Gastrocnemius medialis (tissue), 4 donors: Measurements from ENCODE around the gene PPP1CA. TPM values are rescaled to one million over a fixed set of nuclear protein-coding genes. Genes with fewer than 3 reads are reported as not detected.

Experiments used
- ATAC-seq, 2 donors: fragments of 150-250 bp; one replicate each; pipeline ENCODE4 v1.9.1; 2016
- DNase-seq, 2 donors: peaks; one replicate each; pipeline ENCODE4 v3.0.0-alpha.2; 2019
- H3K27ac ChIP-seq, 4 donors: fragments of 200-600 bp; sonication (generic); 1 replicate in 1 of 4; 2 replicates in 3 of 4; pipeline ENCODE4 v1.5.1; 2016 to 2018; ENCODE audit warnings: mild to moderate bottlenecking in 2 of 4, moderate library complexity in 1 of 4
- H3K27me3 ChIP-seq, 3 donors: fragments of 200-600 bp; sonication (generic) in 2 of 3; 1 replicate in 1 of 3; 2 replicates in 2 of 3; pipeline versions ENCODE4 v1.5.1 to v1.6.0; 2016 to 2019; ENCODE audit warnings: mild to moderate bottlenecking in 1 of 3, moderate library complexity in 1 of 3
- H3K36me3 ChIP-seq, 2 donors: fragments of 200-600 bp; sonication (generic) in 1 of 2; one replicate each; pipeline ENCODE4 v1.5.1; 2017 to 2018
- H3K4me1 ChIP-seq, 2 donors: fragments of 200-600 bp; sonication (generic) in 1 of 2; one replicate each; pipeline ENCODE4 v1.5.1; 2016 to 2017; ENCODE audit warnings: mild to moderate bottlenecking in 2 of 2
- H3K4me3 ChIP-seq, 4 donors: fragments of 200-600 bp; sonication (generic) in 3 of 4; 1 replicate in 1 of 4; 2 replicates in 3 of 4; pipeline ENCODE4 v1.5.1; 2016 to 2019; ENCODE audit warnings: mild to moderate bottlenecking in 2 of 4
- H3K9me3 ChIP-seq, 3 donors: fragments of 200-600 bp; sonication (generic) in 2 of 3; 1 replicate in 1 of 3; 2 replicates in 2 of 3; pipeline ENCODE4 v1.5.1; 2016 to 2019
- POLR2A ChIP-seq, 2 donors: fragments of 450-650 bp; IDR thresholded peaks; one replicate each; pipeline ENCODE4 v1.6.1; 2017; ENCODE audit warnings: antibody characterized with exemption in 2 of 2, mild to moderate bottlenecking in 2 of 2, moderate library complexity in 2 of 2
- in situ Hi-C, 4 donors: fragments of 200-750 bp; cut with MboI; loops; one replicate each; pipeline versions ENCODE4 v1.15.0 to v1.8.0; 2017; ENCODE audit warnings: low sequenced_read_pairs in 4 of 4
- intact Hi-C: fragments of 100-400 bp; cut with DNase I; formaldehyde crosslinking; loops from one replicate; pipeline ENCODE4 v1.15.1; 2023; ENCODE audit warnings: low total_unique reads
- total RNA-seq, 4 donors: library from RNA; depleted of rRNA; stranded (reverse); fragments of >200 nt; gene quantifications; one replicate each; pipeline versions ENCODE4 v1.1.0 to v1.2.3, GENCODE V29; 2016
- TF ChIP-seq, protein P1 (sequence below), 5 experiments: fragments of 450-650 bp in 3 of 5; fragments of 200-600 bp in 2 of 5; sonication (generic) in 2 of 5; IDR thresholded peaks in 4 of 5; conservative IDR thresholded peaks in 1 of 5; 1 replicate in 4 of 5; 2 replicates in 1 of 5; pipeline ENCODE4 v1.5.1; 2016 to 2019; ENCODE audit warnings: antibody characterized with exemption in 5 of 5, mild to moderate bottlenecking in 3 of 5, moderate library complexity in 3 of 5

Gene PPP1CA
- total RNA-seq, 4 donors from 2014 or later = 78.4 to 193 (median 124) TPM

DNA sequence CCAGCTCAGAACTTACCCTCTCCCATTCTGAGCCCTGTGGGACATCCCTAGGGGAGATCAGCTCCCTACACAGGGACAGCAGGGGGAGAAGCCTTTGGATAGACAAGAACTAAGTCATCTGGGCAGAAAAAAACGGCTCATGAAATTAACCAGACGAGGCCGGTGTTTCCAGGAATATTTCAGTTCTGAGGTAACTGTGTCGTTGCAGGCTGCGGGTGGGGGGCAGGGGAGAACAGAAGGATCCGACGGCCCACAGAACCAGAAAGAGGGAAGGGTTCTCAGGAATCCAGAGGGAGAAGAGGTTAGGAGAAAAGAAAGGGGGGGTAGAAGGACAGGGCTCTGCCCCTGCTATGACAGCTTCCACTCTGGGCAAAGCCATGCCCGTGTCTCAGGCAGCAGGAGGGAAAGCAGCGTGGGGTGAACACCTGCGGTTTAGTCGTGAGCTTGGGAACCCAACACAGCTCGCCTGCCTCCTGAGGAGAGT is 31.8 kb downstream of the PPP1CA start:
- DNase-seq (no peak), ATAC-seq (no peak)
- TF ChIP-seq, protein P1, sequence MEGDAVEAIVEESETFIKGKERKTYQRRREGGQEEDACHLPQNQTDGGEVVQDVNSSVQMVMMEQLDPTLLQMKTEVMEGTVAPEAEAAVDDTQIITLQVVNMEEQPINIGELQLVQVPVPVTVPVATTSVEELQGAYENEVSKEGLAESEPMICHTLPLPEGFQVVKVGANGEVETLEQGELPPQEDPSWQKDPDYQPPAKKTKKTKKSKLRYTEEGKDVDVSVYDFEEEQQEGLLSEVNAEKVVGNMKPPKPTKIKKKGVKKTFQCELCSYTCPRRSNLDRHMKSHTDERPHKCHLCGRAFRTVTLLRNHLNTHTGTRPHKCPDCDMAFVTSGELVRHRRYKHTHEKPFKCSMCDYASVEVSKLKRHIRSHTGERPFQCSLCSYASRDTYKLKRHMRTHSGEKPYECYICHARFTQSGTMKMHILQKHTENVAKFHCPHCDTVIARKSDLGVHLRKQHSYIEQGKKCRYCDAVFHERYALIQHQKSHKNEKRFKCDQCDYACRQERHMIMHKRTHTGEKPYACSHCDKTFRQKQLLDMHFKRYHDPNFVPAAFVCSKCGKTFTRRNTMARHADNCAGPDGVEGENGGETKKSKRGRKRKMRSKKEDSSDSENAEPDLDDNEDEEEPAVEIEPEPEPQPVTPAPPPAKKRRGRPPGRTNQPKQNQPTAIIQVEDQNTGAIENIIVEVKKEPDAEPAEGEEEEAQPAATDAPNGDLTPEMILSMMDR (IDR thresholded peaks at IDR 0.05 in 4 of 5, conservative IDR thresholded peaks at IDR 0.05 in 1 of 5) = no peak
- TF ChIP-seq POLR2A (IDR thresholded peaks at IDR 0.05) = no peak
- Histone ChIP-seq H3K27ac (no peak overlapping the region), H3K9me3 (no peaks in the 10 kb centered on the region), H3K4me1 (peaks cover 8 to 13% of the 10 kb centered on the region in 2 donors), H3K4me3 (no peak overlapping the region), H3K36me3 (no peaks in the 10 kb centered on the region), H3K27me3 (peaks cover 19 to 40% (median 40%) of the 10 kb centered on the region in 3 donors)
- intact Hi-C loops = no loop called here
- in situ Hi-C loops = no loop called here

GRCh38 chr11:67369275-67369674 is 32.4 kb downstream of the PPP1CA start:
- no peak for DNase-seq
- Histone ChIP-seq H3K9me3 (no peaks in the 10 kb centered on the region), H3K27ac (no peak overlapping the region), H3K4me3 (no peak overlapping the region), H3K36me3 (no peaks in the 10 kb centered on the region), H3K4me1 (peaks cover 5 to 8% of the 10 kb centered on the region in 2 donors), H3K27me3 (peaks cover 14 to 39% (median 34%) of the 10 kb centered on the region in 3 donors)
- in situ Hi-C loops = no loop called here
- no peak for ATAC-seq
- intact Hi-C loops = no loop called here
- TF ChIP-seq POLR2A (IDR thresholded peaks at IDR 0.05) = no peak

- DNase-seq (no peak), ATAC-seq (no peak)
- H3K36me3 ChIP-seq = no peaks in the 10 kb centered on the region
- peaks cover 9 to 32% (median 28%) of the 10 kb centered on the region in 3 donors for H3K27me3 ChIP-seq
- intact Hi-C loops = no loop called here
- in situ Hi-C loops = no loop called here
- TF ChIP-seq POLR2A (IDR thresholded peaks at IDR 0.05) = no peak
- TF ChIP-seq, protein P1 (IDR thresholded peaks at IDR 0.05 in 4 of 5, conservative IDR thresholded peaks at IDR 0.05 in 1 of 5) = no peak
- no peak overlapping the region for H3K27ac ChIP-seq
- no peaks in the 10 kb centered on the region for H3K9me3 ChIP-seq
- H3K4me3 ChIP-seq = no peak overlapping the region
- peaks cover 0 to 3% of the 10 kb centered on the region in 2 donors for H3K4me1 ChIP-seq
These were observed 33.0 kb downstream of the PPP1CA start for GRCh38 chr11:67368621-67369020.

DNA sequence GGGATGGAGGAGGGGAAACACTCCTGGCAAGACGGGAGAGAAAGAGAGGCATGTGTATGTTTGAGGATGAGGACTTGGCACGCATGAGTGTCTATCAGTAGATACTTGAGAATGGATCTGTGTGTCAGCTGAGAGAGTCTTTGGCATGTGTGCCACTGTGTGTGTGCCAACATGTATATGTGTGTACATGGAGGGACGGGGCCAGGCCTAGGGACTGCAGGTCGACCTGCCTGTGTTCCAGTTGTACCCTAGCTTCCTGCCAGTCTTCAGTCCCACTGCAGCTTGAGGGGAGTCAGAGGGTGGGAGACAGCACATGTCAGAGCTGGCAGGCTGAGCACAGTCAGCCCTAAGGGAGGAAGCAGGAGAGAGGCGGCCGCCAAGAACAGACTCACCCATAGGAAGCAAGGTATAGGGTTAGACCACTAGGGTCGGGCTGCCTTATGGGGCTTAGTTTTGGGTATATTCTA is 33.9 kb downstream of the PPP1CA start:
- TF ChIP-seq, protein P1 (IDR thresholded peaks at IDR 0.05 in 4 of 5, conservative IDR thresholded peaks at IDR 0.05 in 1 of 5) = no peak
- TF ChIP-seq POLR2A (IDR thresholded peaks at IDR 0.05) = no peak
- ATAC-seq = no peak
- Histone ChIP-seq H3K4me3 (no peak overlapping the region), H3K9me3 (no peaks in the 10 kb centered on the region), H3K36me3 (no peaks in the 10 kb centered on the region), H3K27ac (no peak overlapping the region), H3K4me1 (no peaks in the 10 kb centered on the region), H3K27me3 (peaks cover 3 to 31% (median 20%) of the 10 kb centered on the region in 3 donors)
- no peak for DNase-seq
- in situ Hi-C loops (no loop called here), intact Hi-C loops (no loop called here)

DNA sequence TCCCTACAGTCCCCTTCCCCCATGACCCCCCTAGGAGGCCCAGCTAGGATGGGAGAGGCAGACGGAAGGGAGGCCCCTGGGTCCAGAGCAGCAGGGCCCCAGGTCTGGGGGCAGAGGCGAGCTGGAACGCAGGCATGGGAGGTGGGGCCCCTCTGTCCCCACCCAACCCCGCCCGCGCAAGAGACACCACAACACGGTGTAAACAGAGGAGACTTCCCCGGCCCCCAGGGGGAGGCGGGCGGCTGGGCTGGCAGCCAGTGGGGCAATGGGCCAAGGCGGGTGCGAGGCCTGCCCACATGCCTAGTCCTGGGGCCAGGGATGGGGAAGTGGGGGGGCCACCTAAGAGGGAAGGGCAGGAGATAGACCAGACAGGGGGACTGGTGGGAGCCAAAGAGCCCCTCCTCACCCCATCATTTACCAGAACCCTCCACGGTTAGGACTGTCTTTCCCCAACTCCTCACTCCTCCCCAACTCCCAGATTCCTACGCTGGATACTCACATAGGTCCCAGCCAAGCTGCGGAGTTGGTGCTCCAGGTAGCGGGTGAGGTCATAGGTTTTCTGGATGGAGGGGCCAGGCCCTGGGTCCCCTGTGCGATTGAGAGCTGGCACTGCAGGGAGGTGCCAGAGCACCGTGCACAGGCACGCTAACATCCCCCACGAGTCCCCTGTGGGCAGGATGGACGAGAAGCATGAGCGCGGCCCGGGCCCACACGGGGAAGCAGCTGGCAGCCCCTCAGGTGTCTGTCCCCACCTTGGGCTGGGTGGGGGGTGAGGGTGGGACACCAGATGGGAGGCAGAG is 34.5 kb downstream of the PPP1CA start:
- Histone ChIP-seq H3K27me3 (peaks cover 3 to 28% (median 20%) of the 10 kb centered on the region in 3 donors), H3K9me3 (no peaks in the 10 kb centered on the region), H3K27ac (no peak overlapping the region), H3K4me1 (no peaks in the 10 kb centered on the region), H3K4me3 (no peak overlapping the region), H3K36me3 (no peaks in the 10 kb centered on the region)
- DNase-seq (no peak), ATAC-seq (no peak)
- TF ChIP-seq, protein P1 (IDR thresholded peaks at IDR 0.05 in 4 of 5, conservative IDR thresholded peaks at IDR 0.05 in 1 of 5) = no peak
- no peak for TF ChIP-seq POLR2A (IDR thresholded peaks at IDR 0.05)
- in situ Hi-C loops (no loop called here), intact Hi-C loops (no loop called here)
